Cardiac muscle cell (in vitro differentiated cells and primary cell): ENCODE results near the gene NOP14. TPM values are rescaled to one million over a fixed set of nuclear protein-coding genes. Genes with fewer than 3 reads are reported as not detected.

Source experiments
- DNase-seq, 2 donors: peaks; one replicate each; pipeline versions ENCODE4 v3.0.0 to v3.0.0-alpha.2; 2010 to 2017; ENCODE audit warnings: low read depth in 1 of 2, low spot score in 1 of 2
- H3K27ac ChIP-seq: fragments of 200-600 bp; sonication (generic); 2 replicates; pipeline ENCODE4 v1.5.1; 2016
- H3K27me3 ChIP-seq: fragments of 200-600 bp; sonication (generic); 2 replicates; pipeline ENCODE4 v1.6.0; 2016; ENCODE audit warnings: control low read depth
- H3K36me3 ChIP-seq: fragments of 200-600 bp; sonication (generic); 2 replicates; pipeline ENCODE4 v1.5.1; 2016; ENCODE audit warnings: control low read depth
- H3K4me1 ChIP-seq: fragments of 200-600 bp; sonication (generic); 2 replicates; pipeline ENCODE4 v1.8.1; 2017; ENCODE audit warnings: low read depth, mild to moderate bottlenecking, mixed run types
- H3K4me3 ChIP-seq: fragments of 200-600 bp; sonication (generic); 2 replicates; pipeline ENCODE4 v1.5.1; 2016; ENCODE audit warnings: mild to moderate bottlenecking
- H3K9me3 ChIP-seq: fragments of 200-600 bp; sonication (generic); 2 replicates; pipeline ENCODE4 v1.5.1; 2017; ENCODE audit warnings: low read depth, mild to moderate bottlenecking, control low read depth
- polyA plus RNA-seq: library from polyadenylated mRNA; unstranded; fragments of >200 nt; fragmentation: Nextera tagmentation; extraction: Ambion mirVana; gene quantifications from 2 replicates; pipeline ENCODE4 v1.2.1, GENCODE V29; 2016
- total RNA-seq: library from RNA; depleted of rRNA; stranded (reverse); fragments of >200 nt; gene quantifications from 2 replicates; pipeline ENCODE4 v1.2.3, GENCODE V29; 2016
- TF ChIP-seq, protein P1 (sequence below): IDR thresholded peaks from 2 replicates; pipeline ENCODE4 v1.5.1; 2012; ENCODE audit warnings: low read depth, mild to moderate bottlenecking, low read length

The NOP14 gene
- total and polyA plus RNA-seq, 2 experiments from 2014 or later, result 17.6 to 19.8 TPM

DNA sequence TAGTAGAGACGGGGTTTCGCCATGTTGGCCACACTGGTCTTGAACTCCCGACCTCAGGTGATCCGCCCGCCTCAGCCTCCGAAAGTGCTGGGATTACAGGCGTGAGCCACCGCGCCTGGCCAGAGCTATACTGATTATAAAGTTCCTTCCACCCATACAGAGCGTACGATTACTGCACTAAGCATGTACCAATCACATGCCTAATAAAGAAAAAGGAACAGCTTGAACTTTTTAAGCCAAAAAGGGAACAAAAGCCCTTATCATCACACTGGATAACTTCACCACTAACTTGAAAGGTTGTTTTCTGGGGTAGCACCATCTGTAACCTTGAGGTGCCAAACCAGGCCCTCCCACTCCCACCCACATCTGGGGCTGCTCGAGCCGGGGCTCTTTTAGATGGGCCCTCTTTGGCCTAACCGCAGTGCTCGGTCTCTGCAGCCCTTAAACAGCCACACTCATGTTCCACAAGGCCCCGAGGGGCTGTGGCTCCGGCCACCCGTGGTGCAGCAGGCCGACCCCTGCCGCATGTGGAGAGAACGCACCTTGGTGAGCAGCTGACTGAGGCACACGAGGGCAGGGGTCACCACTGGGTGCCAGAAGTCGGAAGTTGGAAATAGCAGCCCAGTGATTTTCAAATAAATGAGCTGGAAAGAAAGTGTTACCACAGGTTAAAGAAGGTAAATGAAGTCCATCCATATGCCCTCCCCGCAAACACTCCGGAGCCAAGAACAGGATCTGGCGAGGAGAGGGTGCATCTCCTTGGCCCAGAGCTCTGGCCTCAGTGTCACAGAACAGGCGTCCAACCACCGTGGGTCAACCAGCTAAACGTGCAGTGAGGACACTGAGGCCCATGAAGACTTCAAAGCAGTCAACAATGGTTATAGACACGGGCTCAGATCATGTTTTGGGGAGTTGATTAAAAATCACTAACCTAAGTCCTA is 18.4 kb downstream of the NOP14 start:
- TF ChIP-seq, protein P1, sequence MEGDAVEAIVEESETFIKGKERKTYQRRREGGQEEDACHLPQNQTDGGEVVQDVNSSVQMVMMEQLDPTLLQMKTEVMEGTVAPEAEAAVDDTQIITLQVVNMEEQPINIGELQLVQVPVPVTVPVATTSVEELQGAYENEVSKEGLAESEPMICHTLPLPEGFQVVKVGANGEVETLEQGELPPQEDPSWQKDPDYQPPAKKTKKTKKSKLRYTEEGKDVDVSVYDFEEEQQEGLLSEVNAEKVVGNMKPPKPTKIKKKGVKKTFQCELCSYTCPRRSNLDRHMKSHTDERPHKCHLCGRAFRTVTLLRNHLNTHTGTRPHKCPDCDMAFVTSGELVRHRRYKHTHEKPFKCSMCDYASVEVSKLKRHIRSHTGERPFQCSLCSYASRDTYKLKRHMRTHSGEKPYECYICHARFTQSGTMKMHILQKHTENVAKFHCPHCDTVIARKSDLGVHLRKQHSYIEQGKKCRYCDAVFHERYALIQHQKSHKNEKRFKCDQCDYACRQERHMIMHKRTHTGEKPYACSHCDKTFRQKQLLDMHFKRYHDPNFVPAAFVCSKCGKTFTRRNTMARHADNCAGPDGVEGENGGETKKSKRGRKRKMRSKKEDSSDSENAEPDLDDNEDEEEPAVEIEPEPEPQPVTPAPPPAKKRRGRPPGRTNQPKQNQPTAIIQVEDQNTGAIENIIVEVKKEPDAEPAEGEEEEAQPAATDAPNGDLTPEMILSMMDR, result no peak
- DNase-seq, result no peak
- Histone ChIP-seq H3K4me1 (no peaks in the 10 kb centered on the region), H3K27me3 (no peaks in the 10 kb centered on the region), H3K36me3 (peaks cover 77% of the 10 kb centered on the region), H3K9me3 (no peaks in the 10 kb centered on the region), H3K4me3 (no peak overlapping the region), H3K27ac (no peak overlapping the region)

DNA sequence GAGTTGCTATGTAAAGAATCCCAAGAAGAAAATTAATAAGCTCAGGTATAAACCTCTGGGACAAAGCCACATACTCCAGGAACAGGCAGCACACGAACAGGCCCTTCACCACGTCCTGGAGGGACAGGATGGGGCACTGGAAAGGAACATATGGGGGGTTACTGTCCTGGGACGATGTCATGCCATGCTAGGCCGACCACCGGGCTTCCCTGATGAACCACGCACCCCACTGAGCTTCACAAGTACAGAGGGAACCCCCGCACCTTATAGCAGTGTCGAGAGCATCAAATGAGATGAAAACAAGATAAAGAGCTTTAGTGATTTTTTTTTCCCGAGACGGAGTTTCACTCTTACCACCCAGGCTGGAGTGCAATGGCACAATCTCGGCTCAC is 19.1 kb downstream of the NOP14 start:
- no peaks in the 10 kb centered on the region for H3K4me1 ChIP-seq
- DNase-seq, result no peak
- H3K9me3 ChIP-seq, result no peaks in the 10 kb centered on the region
- peaks cover 82% of the 10 kb centered on the region for H3K36me3 ChIP-seq
- no peak overlapping the region for H3K27ac ChIP-seq
- no peaks in the 10 kb centered on the region for H3K27me3 ChIP-seq
- no peak overlapping the region for H3K4me3 ChIP-seq
- TF ChIP-seq, protein P1, result no peak

DNA sequence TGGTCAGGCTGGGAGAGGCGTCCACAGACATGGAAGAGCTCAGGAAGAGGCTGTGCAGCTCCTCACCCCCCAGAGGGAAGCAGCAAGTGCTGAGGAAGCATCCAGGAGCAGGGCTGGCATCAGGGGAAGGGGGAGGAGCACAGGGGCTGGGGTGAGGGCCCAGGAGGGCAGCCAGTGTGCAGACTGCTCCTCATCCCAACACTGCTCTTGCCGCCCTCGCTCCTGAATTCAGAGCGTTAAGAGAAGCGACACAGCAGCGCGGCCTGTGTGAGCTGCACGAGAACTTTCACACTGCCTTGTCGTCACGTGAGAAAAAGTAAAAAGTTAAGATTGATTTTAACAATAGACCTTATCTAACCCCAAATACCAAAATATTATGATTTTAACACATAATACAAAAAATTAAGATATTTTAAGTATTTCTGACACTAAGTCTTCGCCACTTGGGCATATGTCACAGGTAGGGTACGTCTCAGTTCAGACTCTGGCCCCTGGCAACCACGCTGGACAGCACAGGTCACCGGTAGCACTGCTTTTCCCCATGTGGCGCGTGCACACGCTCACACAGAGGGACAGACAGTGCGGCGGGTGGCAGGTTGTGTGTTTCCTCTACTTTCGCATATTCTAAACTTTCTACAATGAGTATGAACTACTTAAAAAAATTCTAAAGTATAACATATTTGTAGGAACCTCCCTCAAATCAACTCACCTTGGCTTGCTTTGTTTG is 19.7 kb downstream of the NOP14 start:
- no peak for DNase-seq
- Histone ChIP-seq H3K4me1 (no peaks in the 10 kb centered on the region), H3K27me3 (no peaks in the 10 kb centered on the region), H3K27ac (no peak overlapping the region), H3K36me3 (peaks cover 85% of the 10 kb centered on the region), H3K4me3 (no peak overlapping the region), H3K9me3 (no peaks in the 10 kb centered on the region)
- TF ChIP-seq, protein P1, result no peak

DNA sequence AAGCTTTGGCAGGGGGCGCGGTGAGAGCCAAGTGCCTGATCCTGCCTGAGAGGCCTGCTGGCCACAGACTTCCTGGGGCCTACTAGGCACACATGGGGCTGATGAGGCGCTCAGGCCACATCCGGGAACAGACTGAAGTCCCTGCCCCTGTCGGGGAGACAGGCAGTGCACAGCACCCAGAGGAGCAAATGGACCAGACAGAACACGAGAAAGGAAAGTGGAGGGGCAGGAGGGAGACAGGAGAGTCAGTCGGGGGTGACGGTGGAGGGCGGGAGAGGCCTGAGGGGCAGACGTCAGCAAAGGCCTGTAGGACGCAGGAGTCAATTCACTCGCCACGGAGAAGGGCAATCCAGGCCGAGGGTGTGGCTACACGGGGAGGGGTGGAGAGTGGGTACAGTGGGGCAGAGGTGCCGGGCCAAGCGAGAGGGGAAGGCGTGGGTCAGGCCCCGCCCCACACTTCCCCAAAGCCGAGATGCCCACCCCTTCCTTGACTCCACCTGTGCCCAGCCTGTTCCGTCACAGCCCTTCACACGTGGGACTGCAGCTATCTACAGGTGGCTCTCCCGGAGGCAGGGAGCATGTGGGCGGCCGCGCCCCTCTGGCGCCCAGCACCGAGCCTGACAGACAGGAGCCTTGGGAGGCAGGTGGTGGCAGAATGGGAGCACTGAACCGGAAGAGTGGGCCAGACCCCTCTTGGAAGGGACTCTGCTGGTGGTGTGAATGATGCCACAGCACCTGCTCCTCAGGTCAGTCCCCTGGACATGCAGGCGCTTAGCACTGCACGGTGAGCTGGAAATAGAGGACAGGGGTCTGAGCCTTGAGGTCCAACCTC is 20.5 kb downstream of the NOP14 start:
- TF ChIP-seq, protein P1, result no peak
- H3K9me3 ChIP-seq, result no peaks in the 10 kb centered on the region
- peaks cover 77% of the 10 kb centered on the region for H3K36me3 ChIP-seq
- H3K4me3 ChIP-seq, result no peak overlapping the region
- H3K27ac ChIP-seq, result no peak overlapping the region
- H3K4me1 ChIP-seq, result no peaks in the 10 kb centered on the region
- DNase-seq, result no peak
- no peaks in the 10 kb centered on the region for H3K27me3 ChIP-seq

DNA sequence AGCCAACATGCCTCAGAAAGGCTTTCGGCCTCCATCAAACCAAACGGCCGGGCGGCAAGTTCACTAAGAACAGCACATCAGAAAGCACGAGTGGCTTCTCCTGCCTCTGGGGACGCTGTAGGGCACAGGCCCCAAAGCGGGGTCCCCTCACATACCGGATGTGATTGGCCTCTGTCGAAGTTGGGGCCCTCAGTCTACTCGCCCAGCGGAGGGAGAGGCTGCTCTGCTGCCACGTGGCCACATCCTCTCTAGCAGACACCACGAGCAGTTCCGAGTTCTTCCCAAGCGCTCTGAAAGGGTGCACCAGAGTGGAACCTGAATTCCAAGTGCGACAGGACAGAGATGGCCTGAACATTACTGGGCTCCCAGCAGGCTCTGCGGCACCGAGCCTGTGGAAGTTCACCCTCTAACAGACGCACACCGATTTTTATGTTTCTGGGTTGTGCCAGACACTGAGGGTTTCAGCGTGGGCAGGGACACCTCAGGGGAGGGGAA is 21.1 kb downstream of the NOP14 start:
- no peak for DNase-seq
- no peak overlapping the region for H3K4me3 ChIP-seq
- H3K9me3 ChIP-seq, result no peaks in the 10 kb centered on the region
- no peak overlapping the region for H3K27ac ChIP-seq
- peaks cover 70% of the 10 kb centered on the region for H3K36me3 ChIP-seq
- TF ChIP-seq, protein P1, result no peak
- no peaks in the 10 kb centered on the region for H3K4me1 ChIP-seq
- H3K27me3 ChIP-seq, result no peaks in the 10 kb centered on the region
